ENCODE measurements around the gene JARID2. TPM values are rescaled to one million over a fixed set of nuclear protein-coding genes. Genes with fewer than 3 reads are reported as not detected.

The JARID2 gene
- total and polyA plus RNA-seq, 2 of the 4 experiments (the other 2 are of a cell fraction) = 9.6 to 12.9 TPM

DNA sequence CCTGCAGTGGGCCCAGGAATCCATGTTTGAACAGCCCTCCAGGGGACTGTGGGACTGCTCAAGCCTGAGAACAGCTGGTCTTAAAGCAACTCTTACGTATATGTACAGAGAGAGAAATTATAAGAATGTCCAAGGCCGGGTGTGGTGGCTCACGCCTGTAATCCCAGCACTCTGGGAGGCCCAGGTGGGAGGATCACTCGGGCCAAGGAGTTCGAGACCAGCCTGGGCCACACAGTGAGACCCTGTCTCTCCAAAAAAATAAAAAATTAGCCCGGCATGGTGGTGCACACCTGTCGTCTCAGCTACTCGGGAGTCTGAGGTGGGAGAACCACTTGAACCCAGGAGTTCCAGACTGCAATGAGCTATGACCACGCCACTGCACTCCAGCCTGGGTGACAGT is 283.0 kb downstream of the JARID2 start:
- Histone ChIP-seq H4K5ac (ENCODE audit: low read depth, low read length) (no peak overlapping the region), H3K23ac (ENCODE audit: low read depth, low read length) (no peak overlapping the region), H3K4me1 (ENCODE audit: control insufficient read depth, insufficient read depth, low read length) (peaks cover 3% of the 10 kb centered on the region; the same call in 1 of the 2 replicates), H3K18ac (ENCODE audit: low read depth, low read length) (no peak overlapping the region), H2BK120ac (ENCODE audit: low read depth, low read length) (no peak overlapping the region), H3K9me1 (ENCODE audit: insufficient read depth, low read length) (0 out of 2 replicates have a peak, but pooled peaks cover 3% of the 10 kb centered on the region), H3K4me2 (ENCODE audit: low read depth, low read length) (no peak overlapping the region), H3K27me3 (ENCODE audit: control insufficient read depth, insufficient read depth, low read length) (no peaks in the 10 kb centered on the region), H3K4ac (ENCODE audit: low read depth, low read length) (no peak overlapping the region), H3K56ac (ENCODE audit: extremely low read depth, insufficient read depth, low read length) (no peak overlapping the region), H3K4me3 (ENCODE audit: insufficient read depth, low read depth, low read length) (no peak overlapping the region), H2BK5ac (ENCODE audit: low read depth, low read length, poor library complexity, severe bottlenecking) (no peak overlapping the region), H4K20me1 (ENCODE audit: insufficient read depth, low read length) (0 out of 2 replicates have a peak, but pooled peaks cover 9% of the 10 kb centered on the region), H2AK5ac (ENCODE audit: low read depth, low read length) (no peak overlapping the region), H2BK20ac (ENCODE audit: low read depth, low read length) (no peak overlapping the region), H3K36me3 (ENCODE audit: control insufficient read depth, insufficient read depth, low read length) (peaks cover 15% of the 10 kb centered on the region), H3K9me3 (ENCODE audit: control insufficient read depth, insufficient read depth, low read length) (no peaks in the 10 kb centered on the region), H4K91ac (ENCODE audit: insufficient read depth, low read depth, low read length) (no peak overlapping the region), H2AK9ac (replicated peaks; ENCODE audit: low read depth, low read length, poor library complexity) (no peak overlapping the region), H2BK15ac (ENCODE audit: low read depth, low read length) (no peak overlapping the region), H4K8ac (ENCODE audit: low read depth in 2 of 2, low read length in 2 of 2) (no peak overlapping the region), H3K14ac (replicated peaks; ENCODE audit: low read depth, low read length) (no peak overlapping the region), H3K79me1 (ENCODE audit: low read depth in 1 of 2, low read length in 2 of 2) (0 out of 4 replicates have a peak, but pooled peaks cover 0 to 4% of the 10 kb centered on the region in 2 experiments), H3K27ac (ENCODE audit: insufficient read depth, low read length) (no peak overlapping the region), H2AFZ (replicated peaks; ENCODE audit: low read length, poor library complexity) (no peak overlapping the region), H3K9ac (ENCODE audit: low read depth, low read length) (no peak overlapping the region)
- TF ChIP-seq RAD21 (IDR thresholded peaks at IDR 0.05; ENCODE audit: low read length) (no peak), CEBPB (IDR thresholded peaks at IDR 0.05; ENCODE audit: low read depth, low read length) (no peak), FOS (IDR thresholded peaks at IDR 0.05; ENCODE audit: low read depth, low read length) (no peak)
- intact Hi-C loops (cut with micrococcal nuclease) (no loop called here), dilution Hi-C loops (cut with HindIII; ENCODE audit: low sequenced_read_pairs, unreplicated experiment) (no loop called here), in situ Hi-C loops (cut with MboI; ENCODE audit: low sequenced_read_pairs) (no loop called here)
- DNase-seq = no peak
- no peak for ATAC-seq (ENCODE audit: low read depth)
- ChIA-PET POLR2A (ENCODE audit: unreplicated experiment) (no interaction called here), CTCF (no interaction called here)
- 100% methylated on average over 2 of the region's 9 CpGs; no CpG with 5 or more reads in 1 of the 2 experiments for WGBS, 2 experiments (ENCODE audit: extremely low coverage in 2 of 2, insufficient read length in 1 of 2)
- BruUV-seq (replicated peaks) = no TSS peak
